GM21619 (cell line): ENCODE data around the gene FADS6.

Source experiments
- ATAC-seq: cut with Tn5 transposase; IDR thresholded peaks from one replicate; pipeline ENCODE4 v1.9.1; 2021; ENCODE audit not compliant: unreplicated experiment

Gene FADS6

DNA sequence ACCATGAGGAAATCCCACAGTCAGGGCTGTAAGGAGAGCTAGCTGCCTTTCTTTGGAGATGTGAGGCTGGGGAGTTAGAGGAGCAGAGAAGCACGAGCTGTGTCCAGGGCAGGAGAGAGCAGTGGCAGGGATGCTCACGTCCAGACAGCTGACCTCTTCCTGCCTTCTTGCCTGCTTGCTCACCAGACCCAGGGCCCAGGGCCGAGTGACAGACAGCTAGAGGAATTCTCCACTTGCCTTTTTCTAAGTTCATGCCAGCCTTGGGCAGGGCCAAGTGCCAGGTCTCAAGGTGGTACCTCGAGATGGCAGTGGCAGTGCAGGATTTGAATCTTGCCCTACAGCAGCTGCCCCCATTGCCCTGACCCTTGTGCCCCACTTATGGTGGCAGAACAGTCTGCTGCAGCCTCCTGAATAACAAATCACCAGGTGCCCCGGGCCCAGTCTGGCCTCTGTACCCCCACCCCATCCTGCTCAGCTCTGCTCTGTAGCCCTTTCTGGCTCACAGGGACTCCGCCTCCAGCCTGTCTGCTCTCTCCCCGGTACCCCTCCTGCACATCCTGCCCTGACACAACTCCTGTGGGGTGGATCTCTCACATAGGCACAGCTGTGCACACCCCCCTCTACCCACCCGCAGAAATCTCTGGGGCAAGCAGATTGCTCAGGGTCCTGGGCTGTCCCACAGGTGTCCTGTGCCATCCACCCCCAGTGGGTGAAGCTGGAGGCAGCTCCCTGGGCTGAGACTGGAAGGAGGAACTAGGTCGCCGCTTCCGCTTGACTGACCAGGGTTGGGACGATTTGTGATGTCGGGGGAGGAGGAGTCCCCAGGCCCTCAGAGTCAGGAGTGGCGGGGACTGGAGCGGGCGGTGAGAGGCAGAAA lies 59.7 kb downstream of the FADS6 start:
- ATAC-seq = no peak

DNA sequence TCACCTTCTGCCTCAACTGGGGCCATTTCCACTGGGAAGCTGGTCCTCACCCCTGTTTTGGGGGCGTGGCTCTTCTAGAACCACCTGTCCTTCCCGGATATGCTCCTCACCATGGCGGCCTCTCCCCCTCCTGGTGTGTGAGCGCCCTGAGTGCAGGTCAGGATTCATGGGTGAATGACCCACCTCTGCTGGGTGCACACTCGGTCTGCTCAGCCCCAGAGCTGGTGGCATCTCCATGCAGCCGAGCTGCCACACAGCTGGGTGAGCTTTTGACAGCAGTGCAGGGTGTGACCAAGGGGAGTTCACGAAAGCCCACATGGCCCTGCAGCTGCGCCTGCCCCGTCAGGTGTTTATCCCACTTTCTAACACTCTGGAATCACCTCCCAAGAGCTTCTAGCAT lies 61.0 kb downstream of the FADS6 start:
- ATAC-seq = no peak

- ATAC-seq = no peak
These were observed 61.8 kb downstream of the FADS6 start for GRCh38 chr17:74831444-74832146.

- ATAC-seq = no peak
These were observed 62.6 kb downstream of the FADS6 start for GRCh38 chr17:74830861-74831260.

GRCh38 chr17:74827800-74828199 lies 65.6 kb downstream of the FADS6 start:
- ATAC-seq = no peak
